Stomach smooth muscle (tissue), 2 donors: ENCODE measurements around the gene CDS1.

ENCODE experiments used
- H3K27ac ChIP-seq: one replicate; pipeline ENCODE4 v1.7.0; 2013; ENCODE audit warnings: mild to moderate bottlenecking, low read length, inconsistent platforms
- H3K27me3 ChIP-seq, 2 donors: one replicate each; pipeline ENCODE4 v1.7.0; 2013; ENCODE audit warnings: low read length in 2 of 2; ENCODE audit not compliant: insufficient read depth in 2 of 2, control insufficient read depth in 1 of 2
- H3K36me3 ChIP-seq, 2 donors: one replicate each; pipeline ENCODE4 v1.7.0; 2013; ENCODE audit warnings: low read length in 2 of 2; ENCODE audit not compliant: control insufficient read depth in 2 of 2, insufficient read depth in 2 of 2
- H3K4me1 ChIP-seq: one replicate; pipeline ENCODE4 v1.7.0; 2013; ENCODE audit warnings: low read length; ENCODE audit not compliant: control insufficient read depth, insufficient read depth
- H3K4me3 ChIP-seq, 2 donors: one replicate each; pipeline ENCODE4 v1.7.0; 2013; ENCODE audit warnings: low read length in 2 of 2
- H3K9ac ChIP-seq, 2 donors: one replicate each; pipeline ENCODE4 v1.7.0; 2013; ENCODE audit warnings: low read length in 2 of 2, mild to moderate bottlenecking in 1 of 2
- H3K9me3 ChIP-seq, 2 donors: one replicate each; pipeline ENCODE4 v1.7.0; 2013; ENCODE audit warnings: low read length in 2 of 2; ENCODE audit not compliant: control insufficient read depth in 2 of 2
- donor health status: healthy.
- donor health status: Pancreatic carcinoma.

The CDS1 gene

DNA sequence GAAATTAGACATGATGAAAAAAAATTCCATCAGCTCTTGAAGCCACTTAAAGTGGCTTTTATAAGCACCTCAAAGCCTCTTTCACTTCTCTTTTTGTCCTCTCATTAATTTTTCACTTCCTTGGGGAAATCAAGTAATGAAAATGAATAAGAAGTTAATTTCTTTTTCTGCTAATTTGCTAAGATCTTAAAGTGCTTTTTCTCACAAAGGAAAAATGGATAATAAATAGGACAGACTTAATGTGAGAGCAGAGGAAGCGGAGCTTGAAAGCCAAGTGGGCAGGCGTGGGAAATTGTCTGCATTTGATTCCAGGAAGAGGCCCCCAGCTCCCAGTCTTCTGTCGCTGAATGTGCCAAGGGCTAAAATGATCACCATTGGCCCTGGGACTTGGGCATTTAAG, 28.6 kb downstream of the CDS1 start:
- Histone ChIP-seq H3K9ac (no peak overlapping the region), H3K27me3 (no peaks in the 10 kb centered on the region), H3K4me3 (no peak overlapping the region), H3K9me3 (no peaks in the 10 kb centered on the region), H3K4me1 (no peaks in the 10 kb centered on the region), H3K36me3 (no peaks in the 10 kb centered on the region), H3K27ac (no peak overlapping the region)

DNA sequence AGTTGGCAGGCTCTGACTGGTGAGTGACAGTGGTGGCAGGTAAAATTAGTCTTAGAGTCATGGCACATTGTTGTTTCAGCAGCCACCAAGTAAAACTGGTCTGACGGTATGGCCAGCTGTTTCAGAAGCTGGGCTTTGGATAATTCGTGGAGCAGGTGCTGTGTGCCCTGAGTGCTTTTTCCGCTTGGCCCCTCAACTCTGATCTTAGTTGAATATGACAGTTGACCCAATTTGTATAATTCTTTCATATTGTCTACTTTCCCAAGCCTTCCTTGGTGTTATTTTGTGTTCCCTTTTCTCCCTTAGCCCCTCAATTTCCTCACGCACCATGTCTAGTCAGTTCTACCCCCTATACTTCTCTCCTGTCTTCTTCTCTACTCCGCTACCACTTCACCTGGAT, 32.0 kb downstream of the CDS1 start:
- H3K27ac ChIP-seq = no peak overlapping the region
- H3K36me3 ChIP-seq = no peaks in the 10 kb centered on the region
- no peaks in the 10 kb centered on the region for H3K9me3 ChIP-seq
- H3K9ac ChIP-seq = no peak overlapping the region
- no peaks in the 10 kb centered on the region for H3K27me3 ChIP-seq
- no peaks in the 10 kb centered on the region for H3K4me1 ChIP-seq
- no peak overlapping the region for H3K4me3 ChIP-seq

DNA sequence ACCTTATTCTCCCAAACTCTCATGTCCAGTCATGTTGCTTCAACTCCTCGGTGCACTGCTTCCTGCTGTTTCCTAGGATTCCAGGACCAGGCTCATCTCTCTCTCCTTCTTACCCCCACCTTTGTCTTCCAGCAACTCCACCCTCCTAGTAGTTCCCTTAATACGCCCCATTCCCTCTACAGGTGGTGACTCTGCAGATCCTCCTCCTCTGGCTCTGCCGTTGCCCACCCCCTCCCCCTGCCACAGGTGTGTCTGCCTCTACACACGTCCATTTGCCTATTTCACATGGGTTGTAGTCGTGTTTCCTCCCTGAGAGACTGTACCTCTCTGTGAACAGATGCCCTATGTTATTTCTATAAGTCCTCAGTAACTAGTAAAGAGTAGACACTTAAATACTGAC, 32.4 kb downstream of the CDS1 start:
- Histone ChIP-seq H3K9ac (no peak overlapping the region), H3K4me1 (no peaks in the 10 kb centered on the region), H3K36me3 (no peaks in the 10 kb centered on the region), H3K27ac (no peak overlapping the region), H3K27me3 (no peaks in the 10 kb centered on the region), H3K4me3 (no peak overlapping the region), H3K9me3 (no peaks in the 10 kb centered on the region)

DNA sequence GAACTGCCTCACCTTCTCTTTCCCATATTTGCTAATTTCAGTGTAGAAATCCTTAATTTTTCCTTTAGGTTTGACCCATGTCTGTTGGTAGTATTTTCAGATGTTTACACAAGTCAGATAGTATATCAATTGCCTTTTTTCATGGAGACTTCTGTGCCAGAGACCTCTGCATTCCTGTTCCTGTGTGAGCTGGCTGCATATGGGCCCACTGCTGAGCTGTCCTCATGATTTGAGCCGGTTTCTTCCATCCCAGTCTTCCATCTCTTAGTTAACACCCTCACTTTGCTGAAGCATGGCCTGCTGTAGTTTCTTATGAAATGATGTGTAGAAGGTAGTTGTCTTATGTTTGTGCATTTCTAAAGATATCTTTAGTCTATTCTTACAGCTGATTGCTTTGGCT, 40.0 kb downstream of the CDS1 start:
- no peaks in the 10 kb centered on the region for H3K4me1 ChIP-seq
- H3K27me3 ChIP-seq = no peaks in the 10 kb centered on the region
- H3K9ac ChIP-seq = no peak overlapping the region
- no peak overlapping the region for H3K4me3 ChIP-seq
- H3K27ac ChIP-seq = no peak overlapping the region
- H3K9me3 ChIP-seq = no peaks in the 10 kb centered on the region
- H3K36me3 ChIP-seq = no peaks in the 10 kb centered on the region

DNA sequence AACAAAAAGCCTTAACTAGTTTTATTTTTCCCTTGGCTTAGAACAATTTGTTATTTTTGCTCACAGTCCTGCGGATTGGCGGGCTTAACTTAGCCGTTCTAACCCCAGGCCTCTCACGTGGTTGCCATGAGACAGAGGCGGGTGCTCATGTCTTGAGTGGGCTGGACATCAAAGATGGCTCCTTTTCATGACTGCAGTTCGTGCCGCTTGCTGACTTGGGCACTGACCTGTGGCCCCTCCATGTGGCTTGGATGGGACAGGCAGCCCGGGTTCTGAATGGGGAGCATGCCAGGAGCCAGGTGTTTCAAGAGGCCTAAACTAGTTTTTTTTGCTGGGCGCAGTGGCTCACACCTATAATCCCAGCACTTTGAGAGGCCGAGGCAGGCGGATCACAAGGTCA, 40.7 kb downstream of the CDS1 start:
- Histone ChIP-seq H3K9me3 (no peaks in the 10 kb centered on the region), H3K4me3 (no peak overlapping the region), H3K27ac (no peak overlapping the region), H3K4me1 (no peaks in the 10 kb centered on the region), H3K36me3 (no peaks in the 10 kb centered on the region), H3K9ac (no peak overlapping the region), H3K27me3 (no peaks in the 10 kb centered on the region)

DNA sequence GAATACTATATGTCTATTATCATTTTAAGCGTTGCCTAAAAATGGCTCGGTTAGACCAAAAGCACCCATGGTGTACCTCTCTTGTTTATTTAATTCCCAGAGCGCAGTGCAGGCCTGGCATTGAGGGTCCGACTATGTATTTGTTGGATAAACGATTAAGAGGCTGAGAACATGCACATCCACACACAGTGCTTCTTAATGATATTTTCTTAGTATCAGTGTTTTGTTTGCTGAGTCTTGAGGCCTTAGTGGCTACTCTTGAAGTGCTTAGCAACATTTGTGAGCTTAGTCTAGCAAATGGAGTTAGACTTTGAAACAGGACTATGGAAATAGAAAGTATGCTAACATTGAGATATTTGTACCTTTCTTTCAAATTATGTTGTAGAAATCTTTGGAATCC, 43.7 kb downstream of the CDS1 start:
- H3K9ac ChIP-seq = no peak overlapping the region
- H3K9me3 ChIP-seq = no peaks in the 10 kb centered on the region
- H3K36me3 ChIP-seq = no peaks in the 10 kb centered on the region
- no peak overlapping the region for H3K27ac ChIP-seq
- H3K4me3 ChIP-seq = no peak overlapping the region
- no peaks in the 10 kb centered on the region for H3K4me1 ChIP-seq
- no peaks in the 10 kb centered on the region for H3K27me3 ChIP-seq

DNA sequence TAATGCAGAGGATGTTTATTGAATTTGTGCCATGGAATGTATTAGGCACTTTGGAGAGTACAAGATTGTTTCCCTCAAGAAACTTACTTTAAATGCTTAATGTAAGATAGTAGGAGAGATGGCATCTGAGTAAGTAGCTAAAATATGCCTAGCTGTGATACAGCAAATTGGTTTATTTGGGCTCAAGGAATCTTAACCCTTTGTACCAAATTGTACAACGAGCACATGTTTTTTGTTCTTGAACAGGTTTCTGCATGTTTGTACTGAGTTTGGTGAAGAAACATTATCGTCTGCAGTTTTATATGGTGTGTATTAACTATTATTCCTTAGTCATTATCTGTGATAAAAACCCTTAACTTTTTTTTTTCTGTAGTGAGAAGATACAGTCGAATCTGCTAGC, 48.6 kb downstream of the CDS1 start:
- Histone ChIP-seq H3K4me1 (no peaks in the 10 kb centered on the region), H3K27ac (no peak overlapping the region), H3K36me3 (no peaks in the 10 kb centered on the region), H3K27me3 (no peaks in the 10 kb centered on the region), H3K9me3 (no peaks in the 10 kb centered on the region), H3K4me3 (no peak overlapping the region), H3K9ac (no peak overlapping the region)

DNA sequence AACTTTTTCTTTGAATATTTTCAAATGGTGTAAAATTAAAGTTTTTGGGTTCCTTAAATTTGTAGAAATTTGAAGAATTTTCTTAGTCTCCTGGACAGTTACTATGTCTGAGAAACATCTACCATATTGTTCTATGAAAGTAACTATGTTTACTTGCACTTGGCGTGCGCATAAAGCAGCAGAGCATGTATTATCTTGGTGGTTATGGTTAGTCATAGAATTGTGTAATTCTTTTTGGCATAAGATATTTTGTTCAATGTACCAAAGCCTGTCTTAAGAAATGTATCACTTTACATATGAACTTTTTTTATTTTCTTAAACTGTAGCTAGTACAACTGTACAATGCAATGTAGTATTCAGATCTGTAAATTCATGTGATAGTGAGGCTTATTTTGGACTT, 49.2 kb downstream of the CDS1 start:
- Histone ChIP-seq H3K4me3 (no peak overlapping the region), H3K27me3 (no peaks in the 10 kb centered on the region), H3K27ac (no peak overlapping the region), H3K36me3 (no peaks in the 10 kb centered on the region), H3K9ac (no peak overlapping the region), H3K9me3 (no peaks in the 10 kb centered on the region), H3K4me1 (no peaks in the 10 kb centered on the region)

DNA sequence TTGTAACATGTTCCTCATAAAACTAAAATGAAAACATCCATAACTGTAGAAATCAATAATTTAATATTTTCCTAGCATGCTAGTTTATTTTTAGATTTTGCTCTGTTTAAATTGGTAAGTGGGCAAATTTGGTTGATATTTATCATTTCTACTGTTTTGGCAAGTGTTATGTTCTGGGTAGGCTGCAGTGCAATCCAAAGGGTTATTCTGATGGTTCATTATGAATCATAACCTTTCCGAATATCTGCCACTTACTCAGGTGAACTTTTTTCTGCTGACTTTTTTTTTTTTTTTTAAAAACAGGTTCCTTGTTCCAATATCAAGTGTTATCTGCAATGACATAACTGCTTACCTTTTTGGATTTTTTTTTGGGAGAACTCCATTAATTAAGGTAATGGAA, 52.0 kb downstream of the CDS1 start:
- Histone ChIP-seq H3K27ac (no peak overlapping the region), H3K9ac (no peak overlapping the region), H3K4me1 (no peaks in the 10 kb centered on the region), H3K4me3 (no peak overlapping the region), H3K36me3 (no peaks in the 10 kb centered on the region), H3K9me3 (no peaks in the 10 kb centered on the region), H3K27me3 (no peaks in the 10 kb centered on the region)

DNA sequence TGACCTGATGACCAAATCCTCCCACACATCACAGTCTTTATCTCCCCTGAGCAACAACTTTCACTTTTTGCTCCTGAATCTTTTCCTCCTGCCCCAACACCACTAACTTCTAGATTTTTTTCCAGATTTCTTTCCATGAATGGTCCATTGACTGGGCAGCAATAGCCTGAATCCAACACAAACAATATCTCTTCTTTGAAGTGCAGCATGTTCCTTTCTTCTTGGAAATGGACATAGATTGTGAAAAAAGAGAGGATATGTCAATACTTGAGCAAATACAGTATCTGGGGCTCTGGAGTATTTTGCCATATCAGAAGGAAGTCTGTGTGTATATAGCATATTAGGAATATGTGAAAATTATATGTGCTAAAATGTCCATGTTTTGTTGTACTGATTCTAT, 55.2 kb downstream of the CDS1 start:
- no peaks in the 10 kb centered on the region for H3K27me3 ChIP-seq
- H3K4me3 ChIP-seq = no peak overlapping the region
- H3K36me3 ChIP-seq = no peaks in the 10 kb centered on the region
- H3K9ac ChIP-seq = no peak overlapping the region
- H3K27ac ChIP-seq = no peak overlapping the region
- no peaks in the 10 kb centered on the region for H3K4me1 ChIP-seq
- H3K9me3 ChIP-seq = no peaks in the 10 kb centered on the region

DNA sequence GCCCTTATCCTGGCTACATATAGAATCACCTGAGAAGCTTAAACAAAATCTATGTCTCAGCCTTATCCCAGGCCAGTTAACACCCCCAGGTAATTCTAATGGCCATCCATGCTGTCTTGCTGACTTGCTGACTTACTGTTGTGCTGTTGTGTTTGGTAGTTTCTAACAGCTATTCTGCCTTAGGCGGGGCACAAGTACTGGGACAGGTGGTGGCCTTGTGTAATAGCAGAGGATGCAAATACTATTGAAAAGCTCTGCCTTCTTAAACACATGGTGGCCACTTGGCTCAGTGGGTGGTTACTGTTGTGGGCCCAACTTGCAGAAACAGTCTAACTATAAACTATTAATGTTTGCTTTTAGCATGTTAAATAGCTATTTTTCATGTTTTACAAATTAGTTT, 56.2 kb downstream of the CDS1 start:
- Histone ChIP-seq H3K4me3 (no peak overlapping the region), H3K27me3 (no peaks in the 10 kb centered on the region), H3K9ac (no peak overlapping the region), H3K27ac (no peak overlapping the region), H3K36me3 (no peaks in the 10 kb centered on the region), H3K4me1 (no peaks in the 10 kb centered on the region), H3K9me3 (no peaks in the 10 kb centered on the region)

DNA sequence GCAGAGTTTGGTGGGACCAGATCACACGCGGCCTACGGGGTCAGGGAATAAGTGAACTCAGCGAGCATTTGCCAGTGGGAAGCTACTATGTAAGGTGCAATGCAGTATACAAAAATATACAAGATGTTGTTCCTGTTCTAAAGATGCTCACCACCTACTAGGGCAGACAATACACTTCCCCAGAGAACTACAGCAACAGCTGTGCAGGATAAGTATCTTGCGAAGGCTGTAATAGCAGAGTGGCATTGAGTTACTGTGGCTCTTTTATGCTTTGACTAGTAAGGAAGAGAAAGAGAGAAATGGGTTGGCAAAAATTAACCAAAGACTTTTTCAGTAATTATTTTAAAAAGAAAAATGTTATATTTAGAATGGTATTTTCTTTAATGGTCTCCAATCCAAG, 61.2 kb downstream of the CDS1 start:
- Histone ChIP-seq H3K27ac (no peak overlapping the region), H3K4me1 (no peaks in the 10 kb centered on the region), H3K27me3 (no peaks in the 10 kb centered on the region)

More for the DNA sequence above, 61.2 kb downstream of the CDS1 start:
- no peak overlapping the region for H3K4me3 ChIP-seq
- no peaks in the 10 kb centered on the region for H3K9me3 ChIP-seq
- H3K9ac ChIP-seq = no peak overlapping the region
- H3K36me3 ChIP-seq = no peaks in the 10 kb centered on the region
